Eye (tissue), 1 donor: Measurements from ENCODE around the gene C2orf49.
A peak's percentile ranks its signal among the peaks of the same experiment; 100 is the strongest.

Experiments used
- DNase-seq: peaks from one replicate; pipeline ENCODE4 v3.0.0-alpha.2; 2015

Gene C2orf49

DNA sequence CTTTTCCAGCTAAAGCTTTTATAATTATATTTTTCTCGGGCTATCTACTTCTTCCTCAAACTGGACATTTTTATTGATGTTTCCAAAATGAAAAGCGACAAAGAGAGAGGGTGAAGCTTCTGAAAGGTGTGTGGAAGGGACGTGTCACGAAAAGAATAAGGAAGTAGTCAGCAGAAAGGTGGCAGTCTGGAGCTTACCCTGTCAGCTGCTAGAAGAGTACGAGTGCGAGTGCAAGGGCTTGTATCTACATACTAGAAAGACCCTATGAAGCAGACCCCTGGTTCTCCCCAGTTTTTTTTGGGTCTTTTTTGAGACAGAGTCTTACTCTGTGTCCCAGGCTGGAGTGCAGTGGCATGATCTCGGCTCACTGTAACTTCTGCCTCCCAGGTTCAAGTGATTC lies 46.9 kb downstream of the C2orf49 start:
- DNase-seq, result no peak

DNA sequence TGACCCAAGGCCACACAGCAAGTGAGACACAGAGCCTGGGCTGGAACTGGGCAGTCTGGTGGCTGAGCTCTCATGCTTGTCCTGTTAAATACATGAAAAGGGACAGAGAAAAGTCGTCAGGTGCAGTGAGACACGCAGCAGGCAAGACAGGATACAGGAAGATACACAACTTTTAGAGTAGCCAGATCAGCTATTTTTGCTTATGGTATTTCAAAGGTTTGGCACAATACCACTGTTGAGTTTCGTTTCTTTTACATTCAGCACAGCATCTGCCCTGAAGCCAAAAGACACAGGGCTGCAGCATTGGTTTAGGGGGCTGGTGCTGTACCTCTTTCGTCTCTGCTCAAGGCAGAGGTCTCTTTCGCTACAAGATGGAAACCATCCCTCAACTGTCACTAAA lies 47.5 kb downstream of the C2orf49 start:
- DNase-seq, result no peak

DNA sequence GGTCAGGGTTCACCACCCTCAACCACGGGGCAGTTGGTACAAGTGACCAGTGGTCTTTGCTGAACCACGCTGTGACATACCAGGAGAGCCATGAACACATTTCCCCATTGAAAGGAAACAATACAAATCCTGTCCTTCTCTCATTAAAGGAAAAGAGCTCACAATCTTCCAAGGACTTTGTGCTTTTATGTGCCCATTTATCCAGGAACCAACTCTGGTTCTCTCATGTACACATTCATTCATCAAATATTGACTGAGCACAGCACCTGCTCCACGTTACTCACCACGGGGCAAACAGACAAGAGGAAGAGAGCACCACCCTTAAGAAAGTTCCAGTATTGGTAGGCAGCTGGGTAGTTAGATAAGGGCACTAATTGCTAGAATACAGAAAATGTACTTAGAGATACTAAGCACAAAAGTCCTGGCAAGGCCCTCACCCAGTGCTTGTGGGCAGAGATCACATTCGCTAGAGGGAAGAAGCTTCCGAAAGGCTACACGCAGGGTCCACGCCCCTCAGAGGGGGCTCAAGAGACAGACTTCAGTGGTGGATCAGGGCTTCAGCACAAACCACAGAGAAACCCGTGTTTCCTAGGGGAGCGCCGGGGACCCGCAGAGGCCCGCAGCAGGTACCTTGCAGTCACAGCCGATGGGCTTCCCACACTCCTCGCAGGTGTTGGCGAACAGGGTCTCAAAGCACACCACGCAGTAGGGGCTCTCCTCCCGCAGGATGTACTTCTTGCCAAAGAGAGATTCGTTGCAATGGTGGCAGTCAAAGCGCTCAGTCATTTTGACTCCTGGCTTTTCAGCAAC lies 48.6 kb downstream of the C2orf49 start:
- DNase-seq, result no peak

DNA sequence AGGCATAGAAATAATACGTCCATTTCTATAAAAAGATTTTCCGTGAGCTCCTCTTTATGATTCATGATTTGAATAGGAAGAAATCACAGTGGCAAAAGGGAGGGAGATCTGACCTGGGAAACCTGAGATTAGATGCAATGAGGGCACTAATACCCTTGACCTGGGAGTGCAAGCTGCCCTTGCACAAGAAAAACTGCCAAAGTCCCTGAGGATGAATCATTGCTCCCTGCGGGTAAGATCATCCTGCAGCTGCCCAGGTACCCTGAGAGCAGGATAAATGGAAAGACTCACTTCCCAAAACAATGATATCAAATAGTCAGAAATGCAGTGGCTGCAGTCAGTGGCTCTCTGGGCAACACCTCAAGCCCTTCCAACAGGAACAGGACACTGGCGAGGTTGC lies 49.9 kb downstream of the C2orf49 start:
- no peak for DNase-seq

DNA sequence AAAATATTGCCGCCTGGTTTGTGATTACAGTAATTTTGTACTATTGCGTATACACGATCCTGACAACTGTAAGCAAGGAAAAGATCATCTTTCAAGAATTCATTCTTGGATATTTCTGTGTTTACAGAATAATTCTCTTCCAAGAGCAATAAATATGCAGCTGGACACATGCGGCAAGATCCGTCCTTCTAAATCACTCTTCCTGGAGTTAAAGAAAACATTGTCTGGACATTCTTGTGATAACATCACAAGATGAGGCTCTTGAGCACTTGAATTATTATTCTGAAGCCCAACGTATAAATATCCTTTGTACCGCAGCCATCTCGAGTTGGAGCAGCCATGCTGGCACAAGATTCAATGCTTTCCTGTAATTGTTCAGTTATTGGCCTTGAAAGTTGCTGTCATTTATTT lies 51.6 kb downstream of the C2orf49 start:
- DNase-seq, result peak; percentile 48

DNA sequence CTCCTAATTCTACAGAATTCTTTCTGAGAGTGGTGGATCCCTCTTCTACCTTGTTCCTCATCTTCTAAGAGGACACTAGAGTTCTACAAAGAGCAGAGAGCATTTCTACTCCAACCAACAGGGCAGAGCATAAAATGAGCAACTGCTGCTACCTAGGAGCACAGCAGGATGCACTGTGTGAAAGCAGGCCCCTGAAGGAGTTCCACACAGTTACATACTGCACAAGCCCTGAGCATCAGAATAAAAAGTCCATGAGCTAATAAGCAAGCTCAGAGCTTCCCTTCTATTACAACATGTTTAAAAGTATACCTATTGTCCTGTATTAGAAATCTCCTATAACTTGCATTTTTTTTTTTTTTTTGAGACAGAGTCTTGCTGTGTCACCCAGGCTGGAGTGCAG lies 53.1 kb downstream of the C2orf49 start:
- DNase-seq, result no peak

DNA sequence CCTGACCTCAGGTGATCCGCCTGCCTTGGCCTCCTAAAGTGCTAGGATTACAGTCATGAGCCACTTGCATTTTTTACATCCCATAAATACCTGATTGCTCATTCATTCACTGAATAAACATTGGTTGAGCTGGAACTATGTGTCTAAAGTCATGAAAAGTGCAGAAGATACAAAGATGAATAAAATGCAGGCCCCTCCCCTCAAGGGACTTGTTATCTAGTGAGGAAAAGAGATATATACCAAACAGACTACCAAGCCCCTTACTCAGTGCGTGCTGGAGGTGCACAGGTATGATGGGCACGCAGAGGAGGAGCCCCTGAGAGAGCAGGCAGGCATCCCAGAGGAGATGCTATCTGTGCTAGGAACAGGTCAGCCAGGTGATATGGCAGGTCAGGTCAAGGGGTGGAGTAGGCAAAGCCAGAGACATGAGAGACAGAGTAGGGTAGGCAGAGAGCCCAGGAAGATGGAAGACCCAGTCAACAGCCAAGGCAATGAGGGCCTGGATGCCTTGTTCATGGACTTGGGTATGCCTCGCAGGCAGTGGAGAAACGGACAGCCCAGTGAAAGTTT lies 53.8 kb downstream of the C2orf49 start:
- DNase-seq, result no peak

DNA sequence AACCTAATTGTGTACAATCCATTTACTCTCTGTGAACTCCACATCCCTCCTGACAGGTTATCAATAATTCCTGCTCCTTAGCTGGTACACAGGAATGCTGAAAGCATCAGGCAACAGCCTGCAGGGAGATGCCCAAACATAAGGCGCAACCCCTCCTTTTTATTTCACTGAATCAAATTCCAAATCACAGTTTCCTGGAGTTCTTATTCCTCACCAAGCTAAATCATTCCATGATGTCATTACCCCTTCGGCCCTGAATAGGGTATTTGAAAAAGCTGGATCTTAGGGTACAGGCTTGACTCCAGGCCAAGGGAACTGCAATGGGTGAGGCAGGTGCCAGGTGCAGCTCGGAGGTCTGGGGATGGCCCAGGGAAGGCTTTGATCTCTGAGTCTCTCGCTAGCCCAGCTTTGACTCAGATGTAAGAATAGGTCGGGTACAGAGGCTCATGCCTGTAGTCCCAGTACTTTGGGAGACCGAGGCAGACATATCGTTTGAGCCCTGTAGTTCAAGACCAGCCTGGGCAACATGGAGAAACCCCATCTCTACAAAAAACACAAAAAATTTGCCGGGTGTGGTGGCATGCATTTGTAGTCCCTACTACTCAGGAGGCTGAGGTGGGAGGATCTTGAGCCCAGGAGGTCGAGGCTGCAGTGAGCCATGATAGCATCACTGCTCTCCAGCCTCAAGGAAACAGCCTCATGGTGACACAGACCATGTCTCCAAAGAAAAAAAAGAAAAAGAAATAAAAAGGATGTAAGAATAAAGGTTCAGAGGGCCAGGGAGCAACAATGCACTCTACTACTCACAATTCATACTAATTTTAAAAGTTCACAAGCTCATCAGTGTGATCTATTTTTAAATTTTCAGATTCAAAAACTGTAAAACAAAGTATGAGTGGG lies 54.7 kb downstream of the C2orf49 start:
- DNase-seq, result no peak

DNA sequence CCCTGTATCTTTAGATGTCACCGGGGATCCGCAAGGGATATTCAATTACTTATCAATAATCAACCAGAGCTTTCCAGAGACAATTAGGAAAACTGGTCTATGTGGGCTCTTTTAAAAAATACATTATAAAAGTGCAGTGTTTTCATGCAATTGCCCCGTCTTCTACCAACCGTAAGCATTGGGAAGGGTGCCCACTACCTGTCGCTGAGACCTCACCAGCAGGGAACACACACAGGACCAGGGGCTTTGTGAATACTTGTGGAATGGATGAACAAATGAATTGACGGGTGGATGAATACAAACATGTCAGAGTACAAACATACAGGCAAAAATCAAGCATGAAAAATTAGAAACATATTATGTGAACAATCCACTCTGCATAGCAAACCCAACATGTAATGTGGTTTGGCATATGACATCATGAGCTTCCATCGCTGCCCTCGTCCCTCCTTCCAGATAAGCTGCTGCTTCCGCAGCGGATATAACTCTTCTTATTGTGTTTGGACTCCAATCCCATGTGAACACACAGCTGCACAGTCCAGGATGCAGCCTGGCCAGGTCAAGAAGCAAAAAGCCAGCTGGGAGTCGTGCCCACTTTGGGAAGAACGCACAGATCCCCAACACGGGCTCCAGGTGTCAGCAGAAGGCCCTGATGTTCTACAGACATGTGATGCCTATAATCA lies 56.2 kb downstream of the C2orf49 start:
- peak; percentile 54 for DNase-seq

DNA sequence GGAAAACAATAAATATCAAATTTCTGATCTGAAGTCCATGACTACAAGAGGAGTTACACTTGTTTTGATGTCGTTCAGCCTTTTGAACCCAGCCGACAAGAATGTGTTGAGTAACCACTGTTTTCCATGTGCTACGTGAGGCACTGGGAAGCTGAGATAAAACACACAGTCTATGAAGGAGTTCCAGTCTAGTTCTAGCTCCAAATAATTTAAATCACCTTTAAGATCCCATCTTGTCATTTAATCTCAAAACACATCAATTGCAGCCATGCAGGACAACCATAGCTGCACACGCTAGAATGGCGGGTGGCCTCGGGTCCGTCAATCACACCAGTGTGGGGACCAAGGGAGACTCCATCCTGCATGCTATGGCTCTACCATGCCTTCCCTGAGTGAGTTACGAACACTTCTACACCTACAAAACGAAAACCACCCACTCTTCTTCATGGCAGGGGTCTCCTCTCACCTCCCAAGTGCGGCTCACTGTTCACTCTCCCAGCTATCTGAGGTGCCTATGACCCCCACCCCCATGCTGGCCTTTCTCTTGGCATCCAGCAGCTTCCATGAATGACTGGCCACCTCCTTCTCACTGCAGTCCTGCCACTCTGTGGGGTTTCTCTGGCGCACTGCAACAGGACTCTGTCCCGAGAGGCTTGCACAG lies 57.7 kb downstream of the C2orf49 start:
- DNase-seq, result no peak

DNA sequence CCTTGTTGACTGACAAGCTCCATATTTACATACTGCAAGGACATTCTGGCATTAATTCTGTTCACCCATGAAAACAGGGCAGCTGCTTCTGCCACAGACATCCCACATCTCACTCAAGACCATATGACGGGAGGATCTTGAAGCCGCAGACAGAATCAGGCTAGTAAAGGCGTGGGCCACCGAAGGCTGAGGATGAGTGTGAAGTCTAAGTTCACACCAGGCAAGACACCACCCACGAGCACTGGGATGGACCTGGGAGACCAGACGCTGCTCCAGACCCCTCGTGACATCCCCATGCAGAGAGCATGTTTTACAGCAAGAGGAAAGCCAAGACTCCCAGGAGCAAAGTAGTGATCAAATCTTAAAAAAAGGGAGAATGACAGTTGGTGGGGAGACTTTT lies 58.4 kb downstream of the C2orf49 start:
- DNase-seq, result no peak

DNA sequence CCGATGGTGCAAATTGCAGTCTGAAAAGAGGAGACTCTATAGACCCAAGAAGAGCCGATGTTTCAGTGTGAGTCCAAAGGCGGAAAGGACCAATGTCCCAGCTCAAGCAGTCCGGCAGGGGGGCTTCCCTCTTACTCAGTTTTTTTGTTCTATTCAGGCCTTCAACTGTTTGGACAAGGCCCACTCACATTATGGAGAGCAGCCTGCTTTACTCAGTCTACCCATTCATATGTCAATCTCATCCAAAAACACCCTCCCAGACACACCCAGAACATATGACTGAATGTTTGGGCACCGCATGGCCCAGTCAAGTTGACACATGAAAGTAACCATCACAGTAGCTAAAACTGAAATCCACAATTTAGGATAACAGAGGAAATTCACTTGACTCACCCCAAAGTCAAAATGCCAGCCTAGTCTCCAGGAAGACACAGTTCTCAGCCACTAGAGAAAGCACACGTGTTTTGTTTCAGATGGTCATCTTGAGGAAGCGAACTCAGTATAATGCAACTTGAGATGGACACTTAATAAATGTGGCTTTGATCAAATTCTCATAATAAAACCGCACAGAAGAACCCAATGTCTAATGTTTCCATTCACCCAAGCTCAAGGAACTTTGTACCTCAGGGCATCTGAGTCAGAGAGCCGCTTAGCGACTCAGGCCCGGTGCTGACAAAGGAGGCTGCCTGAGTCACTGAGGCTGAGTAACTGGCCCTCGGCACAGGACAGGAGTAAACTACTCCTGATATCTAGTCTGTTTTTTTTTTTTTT lies 59.1 kb downstream of the C2orf49 start:
- DNase-seq, result no peak

DNA sequence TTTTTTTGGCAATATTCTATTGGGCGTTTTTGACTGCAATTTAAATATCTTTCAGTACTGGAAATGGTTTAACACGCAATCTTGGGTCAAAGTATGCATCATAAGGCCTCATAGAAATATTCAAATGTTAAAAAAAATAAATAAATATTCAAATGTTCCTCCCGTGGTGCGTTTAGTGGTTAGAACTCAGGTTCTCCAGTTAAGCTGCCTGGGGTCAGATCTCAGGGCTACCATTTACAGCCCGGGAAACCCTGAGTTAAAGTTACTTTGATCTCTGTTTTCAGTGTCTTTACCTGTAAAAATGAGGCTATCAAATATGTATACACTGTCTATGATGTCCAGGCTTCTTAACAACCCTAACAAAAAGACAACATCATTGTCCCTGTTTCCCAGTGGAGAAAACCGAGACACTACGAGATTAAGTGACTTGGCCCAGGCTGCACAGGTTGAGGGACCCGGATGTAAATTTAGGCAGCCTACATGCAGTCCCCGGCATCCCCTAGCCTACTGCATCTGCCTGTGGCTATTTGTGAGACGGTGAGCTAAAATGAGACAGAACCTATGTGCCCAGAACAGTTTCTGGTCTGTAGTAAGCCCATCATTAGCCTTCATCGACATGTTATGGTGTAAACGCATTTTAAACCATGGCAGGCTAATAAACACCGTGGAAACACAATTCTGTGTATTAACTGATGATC lies 59.8 kb downstream of the C2orf49 start:
- DNase-seq, result no peak

DNA sequence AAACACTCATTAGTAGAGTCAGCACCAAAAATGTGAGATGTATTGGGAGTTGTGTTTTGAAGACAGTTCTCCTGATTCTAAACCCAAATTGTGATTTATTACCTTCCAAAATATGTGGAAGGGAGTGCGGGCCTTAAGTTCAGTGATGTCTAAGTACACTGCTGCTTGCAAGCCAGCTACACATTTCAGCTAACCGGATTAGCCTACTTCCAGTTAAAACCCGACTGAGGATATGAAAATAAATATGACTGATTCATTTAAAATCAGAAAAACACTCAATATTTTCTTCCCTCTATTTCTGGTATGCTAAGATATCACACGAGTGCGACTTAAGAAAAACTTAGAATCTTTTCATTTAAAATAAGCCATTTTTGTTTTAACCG lies 60.6 kb downstream of the C2orf49 start:
- peak; percentile 53 for DNase-seq

DNA sequence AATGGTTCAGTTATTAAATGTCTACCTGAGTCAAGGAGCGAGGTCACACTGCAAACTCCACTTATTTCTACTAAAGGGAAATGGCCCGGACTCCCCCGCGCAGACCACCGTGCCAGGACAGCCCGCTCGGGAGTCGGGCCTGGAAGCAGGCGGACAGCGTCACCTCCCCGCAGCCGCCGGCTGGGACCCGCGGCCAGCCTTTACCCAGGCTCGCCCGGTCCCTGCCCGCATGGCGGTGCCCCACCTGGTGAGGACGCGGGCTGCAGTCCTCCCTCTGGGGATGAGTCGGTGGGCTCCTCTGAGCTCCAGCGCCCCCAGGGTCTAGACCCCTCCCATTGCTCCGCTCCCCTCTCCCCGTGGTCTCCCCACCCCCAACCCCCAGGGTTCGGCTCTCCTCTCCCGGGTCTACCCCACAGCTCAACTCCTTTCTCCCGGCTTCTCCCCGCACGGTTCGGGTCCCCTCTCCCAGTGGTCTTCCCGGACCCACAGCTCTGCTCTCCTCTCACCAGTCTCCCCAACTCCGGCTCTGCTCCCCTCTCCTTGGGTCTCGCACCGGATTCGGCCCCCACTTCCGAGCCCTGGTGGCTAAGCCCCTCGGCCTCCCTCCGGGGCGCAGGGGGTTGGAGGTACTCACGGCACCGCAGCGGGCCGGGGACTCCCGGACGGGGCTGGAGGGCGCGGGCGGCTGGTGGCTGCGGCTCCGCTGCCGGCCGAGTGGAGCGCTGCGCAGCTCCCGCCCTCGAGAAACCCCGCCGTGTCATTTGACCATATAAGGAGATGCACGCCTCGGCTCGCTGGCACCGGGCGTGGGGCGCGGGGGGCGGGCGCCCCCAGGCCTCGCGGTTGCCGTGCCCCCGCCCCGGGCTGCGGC lies 61.2 kb downstream of the C2orf49 start, which contains the start of gene FHL2:
FHL2 (minus strand) TSS at position 716 of the 871 bp plus-strand sequence. CDS start 12,535 bp downstream, outside the sequence.
- peak; percentile 90 for DNase-seq
